Transverse colon (tissue), 4 donors: ENCODE data around the gene DIP2B. TPM values are rescaled to one million over a fixed set of nuclear protein-coding genes. Genes with fewer than 3 reads are reported as not detected.
A peak's percentile ranks its signal among the peaks of the same experiment; 100 is the strongest.

Experiments
- DNase-seq: peaks from one replicate; pipeline ENCODE4 v3.0.0-alpha.2; 2019
- H3K27ac ChIP-seq, 4 donors: fragments of 200-600 bp; sonication (generic); 2 replicates each; pipeline ENCODE4 v1.5.1; 2016 to 2018; ENCODE audit warnings: inconsistent platforms in 4 of 4
- H3K27me3 ChIP-seq: fragments of 200-600 bp; sonication (generic); 2 replicates; pipeline ENCODE4 v1.5.1; 2017; ENCODE audit warnings: inconsistent platforms
- H3K36me3 ChIP-seq, 4 donors: fragments of 200-600 bp; sonication (generic); 2 replicates each; pipeline ENCODE4 v1.5.1; 2017 to 2019; ENCODE audit warnings: inconsistent platforms in 4 of 4
- H3K4me1 ChIP-seq, 4 donors: fragments of 200-600 bp; sonication (generic); 2 replicates each; pipeline ENCODE4 v1.5.1; 2017 to 2020; ENCODE audit warnings: inconsistent platforms in 4 of 4
- H3K4me3 ChIP-seq, 4 donors: fragments of 200-600 bp; sonication (generic); 1 replicate in 1 of 4; 2 replicates in 3 of 4; pipeline versions ENCODE4 v1.5.1 to v1.6.1; 2017 to 2019; ENCODE audit warnings: inconsistent platforms in 4 of 4
- H3K9me3 ChIP-seq, 2 donors: fragments of 200-600 bp; sonication (generic); 2 replicates each; pipeline ENCODE4 v1.5.1; 2017 to 2019; ENCODE audit warnings: inconsistent platforms in 2 of 2
- CTCF ChIP-seq, 5 experiments: fragments of 200-600 bp in 3 of 5; fragments of 450-650 bp in 2 of 5; sonication (generic) in 3 of 5; IDR thresholded peaks; 1 replicate in 2 of 5; 2 replicates in 3 of 5; pipeline ENCODE4 v1.5.1; 2016 to 2017; ENCODE audit warnings: antibody characterized with exemption in 5 of 5, inconsistent platforms in 3 of 5, mild to moderate bottlenecking in 2 of 5, moderate library complexity in 1 of 5
- EP300 ChIP-seq: sonication (generic); formaldehyde crosslinking; IDR thresholded peaks from one replicate; pipeline ENCODE4 v1.6.1; 2017; ENCODE audit warnings: antibody characterized with exemption, low read depth
- POLR2A ChIP-seq: fragments of 450-650 bp; IDR thresholded peaks from one replicate; pipeline ENCODE4 v1.6.1; 2016; ENCODE audit warnings: antibody characterized with exemption, mild to moderate bottlenecking, moderate library complexity
- POLR2AphosphoS5 ChIP-seq, 3 donors: sonication (generic); formaldehyde crosslinking; IDR thresholded peaks; one replicate each; pipeline ENCODE4 v1.6.1; 2016; ENCODE audit warnings: antibody characterized with exemption in 3 of 3
- WGBS, 2 donors: methylation state at CpG; one replicate each; pipeline ENCODE4 v1.1.5; 2018; ENCODE audit warnings: low coverage in 1 of 2; 5-methylcytosine and 5-hydroxymethylcytosine counted together
- in situ Hi-C, 4 donors: fragments of 200-750 bp; cut with MboI; loops; one replicate each; pipeline versions ENCODE4 v1.15.0 to v1.15.1; 2017; ENCODE audit warnings: low sequenced_read_pairs in 3 of 4, low pct_ligation_motif_present in 1 of 4, low pct_unique_long_range_greater_than_20kb in 1 of 4
- intact Hi-C: fragments of 100-400 bp; cut with DNase I; formaldehyde crosslinking; loops from one replicate; pipeline ENCODE4 v1.15.1; 2023; ENCODE audit warnings: low total_unique reads
- total RNA-seq, 4 donors: library from RNA; depleted of rRNA; stranded (reverse); fragments of >200 nt; gene quantifications; one replicate each; pipeline ENCODE4 v1.1.0, GENCODE V29; 2016

The DIP2B gene
- total RNA-seq, 4 donors from 2014 or later: 40.0 to 129 (median 57.9) TPM

GRCh38 chr12:50574601-50575348 lies 70.0 kb downstream of the DIP2B start:
- peak overlapping the region in 1 of 4 donors; percentile 2 for H3K27ac ChIP-seq
- H3K27me3 ChIP-seq: no peaks in the 10 kb centered on the region
- 42 to 54% methylated on average over 2 to 5 of the region's 5 CpGs for WGBS, 2 donors
- TF ChIP-seq POLR2AphosphoS5 (IDR thresholded peaks at IDR 0.05): no peak
- TF ChIP-seq EP300: no peak
- TF ChIP-seq CTCF (IDR thresholded peaks at IDR 0.05): no peak
- no peak for TF ChIP-seq POLR2A
- no peak for DNase-seq
- intact Hi-C loops (no loop called here), in situ Hi-C loops (loop anchor here in 1 of 4 donors (25.0 kb wide), 1 partner anchor 112 kb away; no protein-coding TSS in a partner anchor)
- H3K4me1 ChIP-seq: peaks cover 15 to 54% (median 38%) of the 10 kb centered on the region in 4 donors
- H3K4me3 ChIP-seq: no peak overlapping the region
- no peaks in the 10 kb centered on the region for H3K9me3 ChIP-seq
- no peaks in the 10 kb centered on the region for H3K36me3 ChIP-seq

GRCh38 chr12:50579757-50580267 lies 75.0 kb downstream of the DIP2B start:
- WGBS, 2 donors: 56% methylated on average over 1 of the region's 1 CpG; no CpG with 5 or more reads in 1 of the 2 donors
- H3K36me3 ChIP-seq: peaks cover 0 to 4% (median 0%) of the 10 kb centered on the region in 4 donors
- intact Hi-C loops (no loop called here), in situ Hi-C loops (no loop called here)
- H3K4me3 ChIP-seq: no peak overlapping the region
- no peaks in the 10 kb centered on the region for H3K27me3 ChIP-seq
- H3K27ac ChIP-seq: no peak overlapping the region
- TF ChIP-seq POLR2AphosphoS5 (IDR thresholded peaks at IDR 0.05) (no peak), POLR2A (no peak), CTCF (IDR thresholded peaks at IDR 0.05) (no peak), EP300 (no peak)
- no peak for DNase-seq
- H3K4me1 ChIP-seq: peaks cover 7 to 20% (median 10%) of the 10 kb centered on the region in 4 donors
- no peaks in the 10 kb centered on the region for H3K9me3 ChIP-seq

- WGBS, 2 donors: 67 to 97% methylated on average over 1 to 3 of the region's 3 CpGs
- TF ChIP-seq EP300 (no peak), POLR2AphosphoS5 (IDR thresholded peaks at IDR 0.05) (no peak), POLR2A (no peak), CTCF (IDR thresholded peaks at IDR 0.05) (no peak)
- intact Hi-C loops: no loop called here
- no peak overlapping the region for H3K27ac ChIP-seq
- peaks cover 0 to 4% (median 0%) of the 10 kb centered on the region in 4 donors for H3K36me3 ChIP-seq
- H3K27me3 ChIP-seq: no peaks in the 10 kb centered on the region
- no peak for DNase-seq
- H3K9me3 ChIP-seq: no peaks in the 10 kb centered on the region
- no peak overlapping the region for H3K4me3 ChIP-seq
- H3K4me1 ChIP-seq: peaks cover 2 to 14% (median 5%) of the 10 kb centered on the region in 4 donors
- in situ Hi-C loops: no loop called here
Measured at GRCh38 chr12:50580436-50580835, 75.7 kb downstream of the DIP2B start.

GRCh38 chr12:50581226-50582184 lies 76.7 kb downstream of the DIP2B start:
- no peak for TF ChIP-seq EP300
- TF ChIP-seq POLR2AphosphoS5 (IDR thresholded peaks at IDR 0.05): no peak
- no peak for TF ChIP-seq POLR2A
- TF ChIP-seq CTCF (IDR thresholded peaks at IDR 0.05): no peak
- intact Hi-C loops: no loop called here
- WGBS, 2 donors: 86 to 93% methylated on average over 6 to 10 of the region's 10 CpGs
- H3K27ac ChIP-seq: no peak overlapping the region
- H3K36me3 ChIP-seq: peaks cover 0 to 4% (median 0%) of the 10 kb centered on the region in 4 donors
- DNase-seq: no peak
- H3K9me3 ChIP-seq: no peaks in the 10 kb centered on the region
- H3K4me1 ChIP-seq: peaks cover 0 to 10% (median 0%) of the 10 kb centered on the region in 4 donors
- in situ Hi-C loops: no loop called here
- H3K27me3 ChIP-seq: no peaks in the 10 kb centered on the region
- H3K4me3 ChIP-seq: no peak overlapping the region
